OCI-LY1 (cell line): ENCODE data around the gene CTSO.

Experiments used
- H2AFZ ChIP-seq: fragments of 200-600 bp; sonication (generic), shearing (Covaris generic); 2 replicates; pipeline ENCODE4 v1.6.0; 2014; ENCODE audit warnings: antibody characterized with exemption, mild to moderate bottlenecking, low read length
- H3F3A ChIP-seq: fragments of 200-600 bp; sonication (generic), shearing (Covaris generic); 2 replicates; pipeline ENCODE4 v1.6.0; 2014; ENCODE audit warnings: mild to moderate bottlenecking, antibody characterized with exemption, low read length, moderate library complexity; ENCODE audit not compliant: insufficient read depth
- H3K27ac ChIP-seq: fragments of 200-600 bp; sonication (generic); 2 replicates; pipeline ENCODE4 v1.5.1; 2014; ENCODE audit warnings: low read length, mixed run types, mild to moderate bottlenecking, low read depth; ENCODE audit not compliant: poor library complexity, severe bottlenecking
- H3K27me3 ChIP-seq: fragments of 200-600 bp; sonication (generic); 2 replicates; pipeline ENCODE4 v1.6.0; 2014; ENCODE audit warnings: antibody characterized with exemption, mild to moderate bottlenecking, low read length, moderate library complexity; ENCODE audit not compliant: insufficient read depth
- H3K36me3 ChIP-seq: fragments of 200-600 bp; sonication (generic); 2 replicates; pipeline ENCODE4 v1.6.1; 2014; ENCODE audit warnings: mild to moderate bottlenecking, antibody characterized with exemption, low read length, moderate library complexity, mixed read lengths; ENCODE audit not compliant: insufficient read depth
- H3K4me1 ChIP-seq: fragments of 200-600 bp; sonication (generic); 2 replicates; pipeline ENCODE4 v1.5.1; 2014; ENCODE audit warnings: mild to moderate bottlenecking, low read length, moderate library complexity; ENCODE audit not compliant: insufficient read depth, severe bottlenecking
- H3K4me2 ChIP-seq: fragments of 200-600 bp; sonication (generic), shearing (Covaris generic); 2 replicates; pipeline ENCODE4 v1.6.1; 2014; ENCODE audit warnings: low read length
- H3K4me3 ChIP-seq: fragments of 200-600 bp; sonication (generic); 2 replicates; pipeline ENCODE4 v1.5.1; 2014; ENCODE audit warnings: low read length, low read depth, mild to moderate bottlenecking, mixed read lengths; ENCODE audit not compliant: poor library complexity, severe bottlenecking
- H3K79me2 ChIP-seq: fragments of 200-600 bp; shearing (Covaris generic); 2 replicates; pipeline ENCODE4 v1.6.1; 2016; ENCODE audit warnings: mixed run types, low read length, mixed read lengths; ENCODE audit not compliant: insufficient read depth
- H3K9ac ChIP-seq: fragments of 200-600 bp; sonication (generic), shearing (Covaris generic); 2 replicates; pipeline ENCODE4 v1.6.1; 2014; ENCODE audit warnings: mild to moderate bottlenecking, low read length, mixed read lengths
- H3K9me2 ChIP-seq: fragments of 200-600 bp; sonication (generic), shearing (Covaris generic); 2 replicates; pipeline ENCODE4 v1.6.1; 2014; ENCODE audit warnings: low read depth, mild to moderate bottlenecking, low read length, mixed read lengths
- H3K9me3 ChIP-seq: fragments of 200-600 bp; shearing (Covaris generic); 2 replicates; pipeline ENCODE4 v1.6.1; 2014; ENCODE audit warnings: low read length, mixed read lengths
- H4K20me1 ChIP-seq: fragments of 200-600 bp; sonication (generic), shearing (Covaris generic); 2 replicates; pipeline ENCODE4 v1.6.0; 2016; ENCODE audit warnings: mild to moderate bottlenecking, low read length; ENCODE audit not compliant: insufficient read depth
- EZH2 ChIP-seq: fragments of 200-600 bp; sonication (generic), shearing (Covaris generic); IDR thresholded peaks from 2 replicates; pipeline ENCODE4 v1.8.0; 2017; ENCODE audit warnings: borderline replicate concordance, mixed run types, mild to moderate bottlenecking, antibody characterized with exemption, low read length, moderate library complexity, mixed read lengths
- TF ChIP-seq, protein P1 (sequence below): fragments of 200-600 bp; sonication (generic), shearing (Covaris generic); IDR thresholded peaks from 2 replicates; pipeline ENCODE4 v1.5.1; 2017; ENCODE audit warnings: mild to moderate bottlenecking, antibody characterized with exemption, low read length, moderate library complexity, mixed read lengths

CTSO gene

GRCh38 chr4:155929833-155930232, 23.8 kb downstream of the CTSO start:
- Histone ChIP-seq H3F3A (no peaks in the 10 kb centered on the region), H3K9me3 (no peaks in the 10 kb centered on the region), H3K27me3 (no peaks in the 10 kb centered on the region), H3K9ac (no peak overlapping the region), H3K36me3 (no peaks in the 10 kb centered on the region), H3K27ac (no peak overlapping the region), H3K79me2 (no peaks in the 10 kb centered on the region), H3K4me1 (no peaks in the 10 kb centered on the region), H4K20me1 (no peaks in the 10 kb centered on the region), H3K4me3 (no peak overlapping the region), H2AFZ (no peak overlapping the region), H3K4me2 (no peak overlapping the region), H3K9me2 (no peaks in the 10 kb centered on the region)
- TF ChIP-seq, protein P1, sequence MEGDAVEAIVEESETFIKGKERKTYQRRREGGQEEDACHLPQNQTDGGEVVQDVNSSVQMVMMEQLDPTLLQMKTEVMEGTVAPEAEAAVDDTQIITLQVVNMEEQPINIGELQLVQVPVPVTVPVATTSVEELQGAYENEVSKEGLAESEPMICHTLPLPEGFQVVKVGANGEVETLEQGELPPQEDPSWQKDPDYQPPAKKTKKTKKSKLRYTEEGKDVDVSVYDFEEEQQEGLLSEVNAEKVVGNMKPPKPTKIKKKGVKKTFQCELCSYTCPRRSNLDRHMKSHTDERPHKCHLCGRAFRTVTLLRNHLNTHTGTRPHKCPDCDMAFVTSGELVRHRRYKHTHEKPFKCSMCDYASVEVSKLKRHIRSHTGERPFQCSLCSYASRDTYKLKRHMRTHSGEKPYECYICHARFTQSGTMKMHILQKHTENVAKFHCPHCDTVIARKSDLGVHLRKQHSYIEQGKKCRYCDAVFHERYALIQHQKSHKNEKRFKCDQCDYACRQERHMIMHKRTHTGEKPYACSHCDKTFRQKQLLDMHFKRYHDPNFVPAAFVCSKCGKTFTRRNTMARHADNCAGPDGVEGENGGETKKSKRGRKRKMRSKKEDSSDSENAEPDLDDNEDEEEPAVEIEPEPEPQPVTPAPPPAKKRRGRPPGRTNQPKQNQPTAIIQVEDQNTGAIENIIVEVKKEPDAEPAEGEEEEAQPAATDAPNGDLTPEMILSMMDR: no peak
- no peak for TF ChIP-seq EZH2

- Histone ChIP-seq H4K20me1 (no peaks in the 10 kb centered on the region), H3K4me1 (no peaks in the 10 kb centered on the region), H3K27me3 (no peaks in the 10 kb centered on the region), H3K4me3 (no peak overlapping the region), H2AFZ (no peak overlapping the region), H3K27ac (no peak overlapping the region), H3K9ac (no peak overlapping the region), H3K9me2 (no peaks in the 10 kb centered on the region), H3K36me3 (no peaks in the 10 kb centered on the region), H3K79me2 (no peaks in the 10 kb centered on the region), H3K9me3 (no peaks in the 10 kb centered on the region), H3F3A (no peaks in the 10 kb centered on the region), H3K4me2 (no peak overlapping the region)
- TF ChIP-seq, protein P1: no peak
- no peak for TF ChIP-seq EZH2
These were observed 29.0 kb downstream of the CTSO start for GRCh38 chr4:155924637-155925036.

- Histone ChIP-seq H3K27me3 (no peaks in the 10 kb centered on the region), H3K4me2 (no peak overlapping the region), H3K36me3 (no peaks in the 10 kb centered on the region), H3K9me2 (no peaks in the 10 kb centered on the region), H3K9me3 (no peaks in the 10 kb centered on the region), H4K20me1 (no peaks in the 10 kb centered on the region), H3K4me3 (no peak overlapping the region), H3K79me2 (no peaks in the 10 kb centered on the region), H3K9ac (no peak overlapping the region), H2AFZ (no peak overlapping the region), H3K4me1 (no peaks in the 10 kb centered on the region), H3F3A (no peaks in the 10 kb centered on the region), H3K27ac (no peak overlapping the region)
- TF ChIP-seq, protein P1: no peak
- TF ChIP-seq EZH2: no peak
These were observed 32.1 kb downstream of the CTSO start for GRCh38 chr4:155921597-155921996.
